Measurements from ENCODE around the gene GNAT3.

Gene GNAT3

DNA sequence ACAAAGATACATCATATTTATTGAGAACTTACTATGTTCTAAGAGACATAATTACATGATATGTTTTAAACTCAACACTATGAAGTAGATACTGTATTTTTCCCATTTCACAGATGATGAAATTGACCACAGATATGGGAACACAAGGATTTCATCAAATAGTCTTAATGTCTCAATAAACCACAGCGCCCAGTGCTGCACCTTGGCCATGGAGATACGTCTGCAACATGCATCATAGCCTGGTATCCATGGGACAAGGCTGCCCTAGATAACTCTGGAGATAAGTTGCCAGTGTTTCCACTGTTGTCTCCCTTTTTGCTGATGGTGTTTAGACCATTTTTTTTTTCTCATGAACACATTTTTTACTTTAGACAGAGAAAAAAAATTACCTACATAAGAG is 97.5 kb downstream of the GNAT3 start:
- DNase-seq, result no peak

DNA sequence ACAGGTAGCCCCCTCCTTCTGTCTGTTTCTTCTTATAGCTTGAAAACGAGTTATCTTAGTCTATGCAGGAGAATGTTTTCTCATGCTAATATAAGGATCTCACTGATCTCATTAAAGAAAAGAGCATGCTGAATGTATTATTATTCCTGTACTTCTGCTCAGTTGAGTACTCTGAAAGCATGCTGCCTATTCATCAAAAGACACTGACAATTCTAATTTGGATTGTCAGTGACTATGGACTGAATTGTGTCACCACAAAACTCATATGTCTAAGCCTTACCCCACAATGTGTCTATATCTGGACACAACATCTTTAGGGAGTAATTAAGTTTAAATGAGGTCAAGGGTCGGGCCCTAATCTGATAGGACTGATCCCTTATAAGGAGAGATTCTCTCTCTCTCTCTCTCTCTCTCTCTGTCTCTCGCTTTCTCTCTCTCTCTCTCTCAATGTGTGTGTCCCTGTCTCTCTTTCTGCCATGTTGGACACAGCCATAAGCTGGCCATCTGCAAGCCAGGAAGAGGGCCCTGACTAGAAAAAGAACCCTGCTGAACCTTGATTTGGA is 98.4 kb downstream of the GNAT3 start:
- no peak for DNase-seq

DNA sequence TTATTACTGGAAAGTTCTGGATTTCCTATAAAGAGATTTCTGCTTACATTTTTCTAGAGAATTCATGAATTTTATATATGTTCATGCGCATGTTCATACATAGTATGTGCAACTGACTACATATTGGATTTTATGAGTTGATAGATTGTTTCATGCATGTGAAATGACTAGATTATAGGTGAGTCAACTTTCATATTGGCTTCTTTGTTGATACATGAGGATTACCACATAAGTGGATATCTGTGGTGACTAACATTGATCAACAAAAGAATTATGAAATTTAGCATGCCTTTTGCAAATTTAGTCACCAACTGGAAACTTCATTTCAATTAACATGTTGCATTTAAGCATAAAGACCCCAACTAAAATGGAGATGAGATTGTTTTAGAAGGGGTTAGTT is 99.0 kb downstream of the GNAT3 start:
- no peak for DNase-seq

DNA sequence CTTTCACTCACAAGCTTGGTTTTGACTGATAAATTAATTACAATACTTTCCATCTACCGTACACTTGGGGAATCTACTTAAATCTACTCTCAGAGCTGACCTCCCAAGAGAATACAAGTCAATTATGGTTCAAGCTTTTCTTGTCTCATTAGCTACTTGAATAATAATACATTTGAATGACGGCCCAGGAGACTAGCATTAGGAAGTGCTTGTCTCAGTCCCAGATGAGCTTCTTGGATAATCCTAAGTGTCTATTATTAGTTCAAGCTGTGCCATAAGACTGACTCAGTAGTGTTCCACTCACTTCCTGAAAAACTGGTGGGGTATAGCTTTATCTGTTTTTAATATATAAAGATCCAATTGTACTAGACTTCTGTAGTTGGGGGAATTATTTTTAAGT is 100.2 kb downstream of the GNAT3 start:
- no peak for DNase-seq

DNA sequence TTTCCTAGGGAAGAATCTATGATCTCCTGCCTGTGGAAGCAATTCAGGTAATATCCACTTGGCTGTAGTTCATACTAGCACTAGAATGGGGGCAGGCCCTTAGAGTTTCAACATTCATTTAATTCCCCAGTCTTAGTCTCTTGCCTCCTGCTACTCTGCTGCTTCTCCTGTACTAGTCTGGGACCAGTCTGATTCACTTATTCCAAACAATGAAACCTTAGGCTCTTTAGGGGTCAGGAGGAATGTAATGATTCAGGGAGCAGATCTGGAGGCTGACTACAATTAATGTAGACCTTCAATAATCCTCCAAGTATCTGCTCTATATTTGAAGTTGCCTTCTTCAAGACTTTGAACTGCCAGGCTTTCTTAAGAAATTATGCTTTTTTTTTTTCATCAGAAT is 101.8 kb downstream of the GNAT3 start:
- no peak for DNase-seq
